ENCODE data around the gene RRM1. TPM values are rescaled to one million over a fixed set of nuclear protein-coding genes. Genes with fewer than 3 reads are reported as not detected.
A peak's percentile ranks its signal among the peaks of the same experiment; 100 is the strongest.

Gene RRM1
- total RNA-seq, 2 experiments from 2014 or later: 166 to 169 TPM

DNA sequence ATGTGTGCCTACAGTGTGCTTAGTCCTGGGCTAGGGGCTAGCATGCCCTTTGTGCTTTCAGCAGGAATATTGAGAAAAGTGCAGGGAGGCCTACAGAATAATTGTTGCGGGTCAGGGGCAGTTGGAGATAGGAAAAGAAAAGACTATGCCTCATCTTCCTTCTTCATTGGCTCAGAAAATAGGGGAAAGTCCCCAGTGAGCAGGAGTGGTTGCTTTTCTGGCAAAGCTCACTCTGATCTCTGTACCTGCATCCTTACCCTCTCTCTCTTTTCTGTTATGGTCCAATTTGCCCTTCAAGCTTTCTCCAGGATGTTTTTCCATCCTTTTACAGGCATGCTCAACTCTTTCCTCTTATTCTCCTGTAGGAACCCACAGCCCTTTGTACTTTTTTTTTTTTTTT is 29.5 kb upstream of the RRM1 start:
- Mint-ChIP-seq H3K9me3 (ENCODE audit: low read depth) (no peaks in the 10 kb centered on the region), H3K27me3 (no peaks in the 10 kb centered on the region), H3K4me3 (no peak overlapping the region), H3K4me1 (peaks cover 40% of the 10 kb centered on the region), H3K36me3 (peaks cover 25% of the 10 kb centered on the region), H3K27ac (no peak overlapping the region)
- ATAC-seq (no peak), DNase-seq (no peak)
- CTCF ChIA-PET: interaction anchor here (14.6 kb wide), 1 partner anchor 211 kb away, joined by 474 read pairs; the partner anchor contains the start of gene STIM1

- Mint-ChIP-seq H3K36me3 (peaks cover 23% of the 10 kb centered on the region), H3K9me3 (ENCODE audit: low read depth) (no peaks in the 10 kb centered on the region), H3K27me3 (no peaks in the 10 kb centered on the region), H3K4me3 (no peak overlapping the region), H3K27ac (no peak overlapping the region), H3K4me1 (peaks cover 43% of the 10 kb centered on the region)
- CTCF ChIA-PET: interaction anchor here (1.8 to 14.6 kb wide), 3 partner anchors 212 to 229 kb away, joined by 5 to 474 read pairs (median 10); partner anchors contain the start of genes RHOG and STIM1
- DNase-seq: no peak
- ATAC-seq: no peak
These were observed 28.8 kb upstream of the RRM1 start for GRCh38 chr11:4065601-4066377.

- Mint-ChIP-seq H3K4me3 (no peak overlapping the region), H3K4me1 (peaks cover 43% of the 10 kb centered on the region), H3K9me3 (ENCODE audit: low read depth) (no peaks in the 10 kb centered on the region), H3K27ac (no peak overlapping the region), H3K27me3 (no peaks in the 10 kb centered on the region), H3K36me3 (peaks cover 14% of the 10 kb centered on the region)
- ATAC-seq (no peak), DNase-seq (no peak)
- CTCF ChIA-PET: interaction anchor here (1.2 to 14.6 kb wide), 5 partner anchors 11 to 230 kb away, joined by 3 to 474 read pairs (median 5); partner anchors contain the start of genes RHOG and STIM1
These were observed 27.7 kb upstream of the RRM1 start for GRCh38 chr11:4066910-4067309.

GRCh38 chr11:4068962-4069361 is 25.6 kb upstream of the RRM1 start:
- H3K4me1 Mint-ChIP-seq: peaks cover 48% of the 10 kb centered on the region
- H3K27me3 Mint-ChIP-seq: no peaks in the 10 kb centered on the region
- no peaks in the 10 kb centered on the region for H3K9me3 Mint-ChIP-seq (ENCODE audit: low read depth)
- ATAC-seq (no peak), DNase-seq (no peak)
- peaks cover 22% of the 10 kb centered on the region for H3K36me3 Mint-ChIP-seq
- CTCF ChIA-PET: interaction anchor here (1.0 to 14.6 kb wide), 4 partner anchors 17 to 228 kb away, joined by 3 to 474 read pairs (median 3); partner anchors contain the start of genes RHOG and STIM1
- H3K4me3 Mint-ChIP-seq: no peak overlapping the region
- peak overlapping the region; percentile 29 for H3K27ac Mint-ChIP-seq

DNA sequence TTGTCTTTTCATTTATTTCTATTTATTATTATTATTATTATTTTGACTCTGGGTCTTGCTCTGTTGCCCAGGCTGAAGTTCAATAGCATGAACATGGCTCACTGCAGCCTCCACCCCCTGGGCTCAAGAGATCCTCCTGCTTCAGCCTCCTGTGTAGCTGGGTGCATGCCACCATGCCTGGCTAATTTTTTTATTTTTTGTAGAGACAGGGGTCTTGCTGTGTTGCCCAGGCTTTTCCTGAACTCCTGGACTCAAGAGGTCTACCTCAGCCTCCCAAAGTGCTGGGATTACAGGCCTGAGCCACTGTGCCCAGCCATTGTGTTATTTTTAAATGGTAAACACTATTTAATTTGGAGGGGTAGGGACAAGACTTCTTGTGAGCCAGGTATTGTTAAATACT is 23.3 kb upstream of the RRM1 start:
- ATAC-seq (no peak), DNase-seq (no peak)
- Mint-ChIP-seq H3K27me3 (no peaks in the 10 kb centered on the region), H3K36me3 (peaks cover 31% of the 10 kb centered on the region), H3K9me3 (ENCODE audit: low read depth) (no peaks in the 10 kb centered on the region), H3K4me1 (peaks cover 36% of the 10 kb centered on the region), H3K27ac (no peak overlapping the region), H3K4me3 (no peak overlapping the region)
- CTCF ChIA-PET: interaction anchor here (1.2 to 14.6 kb wide), 13 partner anchors 10 to 263 kb away, joined by 4 to 474 read pairs (median 16); partner anchors contain the start of genes PGAP2 and STIM1

- H3K4me1 Mint-ChIP-seq: peaks cover 30% of the 10 kb centered on the region
- H3K9me3 Mint-ChIP-seq (ENCODE audit: low read depth): no peaks in the 10 kb centered on the region
- no peaks in the 10 kb centered on the region for H3K27me3 Mint-ChIP-seq
- no peak overlapping the region for H3K27ac Mint-ChIP-seq
- ATAC-seq (no peak), DNase-seq (no peak)
- peaks cover 28% of the 10 kb centered on the region for H3K36me3 Mint-ChIP-seq
- CTCF ChIA-PET: interaction anchor here (1.0 to 14.6 kb wide), 41 partner anchors 8 to 312 kb away, joined by 3 to 474 read pairs (median 7); partner anchors contain the start of genes PGAP2, RHOG and STIM1
- no peak overlapping the region for H3K4me3 Mint-ChIP-seq
These were observed 22.7 kb upstream of the RRM1 start for GRCh38 chr11:4071914-4072313.

GRCh38 chr11:4072668-4073285 is 21.8 kb upstream of the RRM1 start:
- DNase-seq: peak; percentile 59
- Mint-ChIP-seq H3K27me3 (no peaks in the 10 kb centered on the region), H3K4me3 (no peak overlapping the region), H3K27ac (no peak overlapping the region), H3K36me3 (peaks cover 26% of the 10 kb centered on the region), H3K4me1 (peaks cover 26% of the 10 kb centered on the region), H3K9me3 (ENCODE audit: low read depth) (no peaks in the 10 kb centered on the region)
- CTCF ChIA-PET: interaction anchor here (0.6 to 14.6 kb wide), 50 partner anchors 9 to 312 kb away, joined by 3 to 474 read pairs (median 5); partner anchors contain the start of genes PGAP2, RHOG, RRM1 and STIM1
- peak; percentile 80 for ATAC-seq

DNA sequence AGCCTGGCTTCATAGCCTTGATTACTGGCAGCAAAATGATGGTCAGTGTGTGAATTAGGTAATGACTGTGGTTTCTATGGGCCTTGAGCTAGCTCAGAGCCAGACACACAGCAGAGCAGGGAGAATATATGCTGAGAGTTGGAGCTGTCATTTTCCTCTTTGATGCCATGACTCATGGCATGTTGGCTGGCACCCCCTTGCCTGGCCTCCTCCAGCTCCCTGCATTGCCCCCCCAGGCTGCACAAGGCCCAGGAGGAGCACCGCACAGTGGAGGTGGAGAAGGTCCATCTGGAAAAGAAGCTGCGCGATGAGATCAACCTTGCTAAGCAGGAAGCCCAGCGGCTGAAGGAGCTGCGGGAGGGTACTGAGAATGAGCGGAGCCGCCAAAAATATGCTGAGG is 20.3 kb upstream of the RRM1 start:
- H3K36me3 Mint-ChIP-seq: peaks cover 26% of the 10 kb centered on the region

GRCh38 chr11:4076774-4077173 is 17.8 kb upstream of the RRM1 start:
- no peak for ATAC-seq
- Mint-ChIP-seq H3K27me3 (no peaks in the 10 kb centered on the region), H3K27ac (no peak overlapping the region), H3K4me3 (no peak overlapping the region), H3K4me1 (peaks cover 9% of the 10 kb centered on the region), H3K36me3 (peaks cover 21% of the 10 kb centered on the region), H3K9me3 (ENCODE audit: low read depth) (no peaks in the 10 kb centered on the region)
- CTCF ChIA-PET: interaction anchor here (0.6 to 14.6 kb wide), 2 partner anchors 196 to 223 kb away, joined by 3 to 474 read pairs; partner anchors contain the start of gene STIM1
- DNase-seq: no peak

More for the DNA sequence above, 20.3 kb upstream of the RRM1 start:
- Mint-ChIP-seq H3K4me1 (peaks cover 16% of the 10 kb centered on the region), H3K9me3 (ENCODE audit: low read depth) (no peaks in the 10 kb centered on the region), H3K4me3 (no peak overlapping the region), H3K27ac (no peak overlapping the region), H3K27me3 (no peaks in the 10 kb centered on the region)
- CTCF ChIA-PET: interaction anchor here (0.9 to 14.6 kb wide), 11 partner anchors 10 to 254 kb away, joined by 3 to 474 read pairs (median 16); partner anchors contain the start of genes RHOG and STIM1
- no peak for ATAC-seq
- no peak for DNase-seq

DNA sequence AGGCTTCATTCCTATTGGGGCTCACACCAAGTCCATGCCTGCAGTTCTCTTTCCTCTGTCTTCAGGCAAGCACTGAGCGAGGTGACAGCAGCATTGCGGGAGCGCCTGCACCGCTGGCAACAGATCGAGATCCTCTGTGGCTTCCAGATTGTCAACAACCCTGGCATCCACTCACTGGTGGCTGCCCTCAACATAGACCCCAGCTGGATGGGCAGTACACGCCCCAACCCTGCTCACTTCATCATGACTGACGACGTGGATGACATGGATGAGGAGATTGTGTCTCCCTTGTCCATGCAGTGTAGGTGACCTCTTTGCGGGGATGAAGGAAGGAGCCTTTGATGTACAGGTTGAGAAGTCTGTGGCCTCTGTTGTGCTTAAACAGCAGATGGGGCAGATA is 11.4 kb upstream of the RRM1 start:
- DNase-seq: no peak
- peaks cover 24% of the 10 kb centered on the region for H3K36me3 Mint-ChIP-seq
- H3K9me3 Mint-ChIP-seq (ENCODE audit: low read depth): no peaks in the 10 kb centered on the region
- no peak overlapping the region for H3K27ac Mint-ChIP-seq
- no peak overlapping the region for H3K4me3 Mint-ChIP-seq
- no peaks in the 10 kb centered on the region for H3K27me3 Mint-ChIP-seq
- ATAC-seq: no peak
- CTCF ChIA-PET: interaction anchor here (0.9 to 6.3 kb wide), 3 partner anchors 10 to 242 kb away, joined by 3 to 27 read pairs (median 15); partner anchors contain the start of gene STIM1
- H3K4me1 Mint-ChIP-seq: peaks cover 18% of the 10 kb centered on the region

- no peak overlapping the region for H3K4me3 Mint-ChIP-seq
- CTCF ChIA-PET: interaction anchor here (1.4 to 6.3 kb wide), 2 partner anchors 9 to 12 kb away, joined by 3 to 27 read pairs; partner anchors contain the start of gene RRM1
- peaks cover 20% of the 10 kb centered on the region for H3K4me1 Mint-ChIP-seq
- DNase-seq: no peak
- H3K27ac Mint-ChIP-seq: no peak overlapping the region
- no peak for ATAC-seq
- H3K36me3 Mint-ChIP-seq: peaks cover 27% of the 10 kb centered on the region
- H3K27me3 Mint-ChIP-seq: no peaks in the 10 kb centered on the region
- H3K9me3 Mint-ChIP-seq (ENCODE audit: low read depth): no peaks in the 10 kb centered on the region
These were observed 10.0 kb upstream of the RRM1 start for GRCh38 chr11:4084406-4085125.

- Mint-ChIP-seq H3K4me3 (no peak overlapping the region), H3K4me1 (peaks cover 30% of the 10 kb centered on the region), H3K36me3 (peaks cover 34% of the 10 kb centered on the region), H3K9me3 (ENCODE audit: low read depth) (no peaks in the 10 kb centered on the region), H3K27ac (no peak overlapping the region), H3K27me3 (no peaks in the 10 kb centered on the region)
- no peak for ATAC-seq
- DNase-seq: no peak
- CTCF ChIA-PET: interaction anchor here (1.2 to 6.3 kb wide), 4 partner anchors 13 to 236 kb away, joined by 3 to 27 read pairs (median 8); partner anchors contain the start of gene STIM1
These were observed 9.0 kb upstream of the RRM1 start for GRCh38 chr11:4085575-4085974.
